Neuronal stem cell (in vitro differentiated cells): ENCODE results near the gene ETS1.

Source experiments
- DNase-seq: peaks from one replicate; pipeline ENCODE4 v3.0.0-alpha.2; 2013; ENCODE audit warnings: low spot score
- H2AFZ ChIP-seq: one replicate; pipeline ENCODE4 v1.6.1; 2013; ENCODE audit warnings: mild to moderate bottlenecking, low read length, inconsistent platforms
- H2AK5ac ChIP-seq: 2 replicates; pipeline ENCODE4 v1.6.1; 2013; ENCODE audit warnings: low read depth, mild to moderate bottlenecking, inconsistent platforms, low read length, moderate library complexity, mixed read lengths
- H2BK120ac ChIP-seq: 2 replicates; pipeline ENCODE4 v1.6.1; 2013; ENCODE audit warnings: low read depth, mild to moderate bottlenecking, inconsistent platforms, low read length, moderate library complexity, mixed read lengths
- H2BK12ac ChIP-seq: one replicate; pipeline ENCODE4 v1.6.1; 2013; ENCODE audit warnings: low read length, inconsistent platforms
- H2BK15ac ChIP-seq: 2 replicates; pipeline ENCODE4 v1.6.1; 2013; ENCODE audit warnings: mild to moderate bottlenecking, low read length, inconsistent platforms, mixed read lengths
- H2BK5ac ChIP-seq: one replicate; pipeline ENCODE4 v1.6.1; 2013; ENCODE audit warnings: inconsistent platforms, mild to moderate bottlenecking, low read length, moderate library complexity
- H3K14ac ChIP-seq: one replicate; pipeline ENCODE4 v1.6.1; 2013; ENCODE audit warnings: low read length, inconsistent platforms
- H3K18ac ChIP-seq: 2 replicates; pipeline ENCODE4 v1.6.1; 2013; ENCODE audit warnings: low read length, inconsistent platforms
- H3K23ac ChIP-seq: 2 replicates; pipeline ENCODE4 v1.6.1; 2013; ENCODE audit warnings: low read depth, mild to moderate bottlenecking, mixed read lengths, low read length, inconsistent platforms; ENCODE audit not compliant: poor library complexity
- H3K27ac ChIP-seq: replicated peaks from 3 replicates; pipeline ENCODE4 v1.5.1; 2013; ENCODE audit warnings: low read length, inconsistent platforms
- H3K27me3 ChIP-seq, 3 experiments: 2 replicates each; pipeline ENCODE4 v1.6.1; 2013; ENCODE audit warnings: low read length in 3 of 3, mild to moderate bottlenecking in 2 of 3, inconsistent platforms in 1 of 3, low read depth in 1 of 3, mixed read lengths in 1 of 3, moderate library complexity in 1 of 3; ENCODE audit not compliant: control insufficient read depth in 3 of 3, insufficient read depth in 3 of 3
- H3K36me3 ChIP-seq, 2 donors: replicated peaks in 1 of 2; 2 replicates each; pipeline ENCODE4 v1.6.1; 2013; ENCODE audit warnings: low read length in 2 of 2; ENCODE audit not compliant: control insufficient read depth in 2 of 2, insufficient read depth in 2 of 2
- H3K4ac ChIP-seq: 2 replicates; pipeline ENCODE4 v1.6.1; 2013; ENCODE audit warnings: inconsistent platforms, mild to moderate bottlenecking, low read length, moderate library complexity
- H3K4me1 ChIP-seq, 2 donors: 1 replicate in 1 of 2; 2 replicates in 1 of 2; pipeline ENCODE4 v1.6.1; 2013; ENCODE audit warnings: low read length in 2 of 2, low read depth in 1 of 2; ENCODE audit not compliant: control insufficient read depth in 2 of 2, insufficient read depth in 1 of 2
- H3K4me2 ChIP-seq: one replicate; pipeline ENCODE4 v1.6.1; 2013; ENCODE audit warnings: mild to moderate bottlenecking, low read length, inconsistent platforms; ENCODE audit not compliant: insufficient read depth, poor library complexity, severe bottlenecking
- H3K4me3 ChIP-seq, 2 donors: 2 replicates each; pipeline ENCODE4 v1.5.1; 2013; ENCODE audit warnings: low read length in 2 of 2, mild to moderate bottlenecking in 2 of 2, inconsistent platforms in 1 of 2, moderate library complexity in 1 of 2
- H3K79me1 ChIP-seq: one replicate; pipeline ENCODE4 v1.6.1; 2013; ENCODE audit warnings: low read depth, mild to moderate bottlenecking, inconsistent platforms, low read length, moderate library complexity
- H3K9ac ChIP-seq: one replicate; pipeline ENCODE4 v1.6.1; 2013; ENCODE audit warnings: mild to moderate bottlenecking, low read depth, low read length, inconsistent platforms; ENCODE audit not compliant: poor library complexity
- H3K9me3 ChIP-seq, 2 donors: replicated peaks in 1 of 2; 2 replicates each; pipeline versions ENCODE3 to v1.6.1; 2013; ENCODE audit warnings: low read length in 2 of 2, mild to moderate bottlenecking in 2 of 2, inconsistent platforms in 1 of 2, low read depth in 1 of 2, mixed read lengths in 1 of 2, moderate library complexity in 1 of 2; ENCODE audit not compliant: control insufficient read depth in 2 of 2, insufficient read depth in 1 of 2
- H4K8ac ChIP-seq: one replicate; pipeline ENCODE4 v1.6.1; 2013; ENCODE audit warnings: low read depth, mild to moderate bottlenecking, inconsistent platforms, low read length, moderate library complexity
- H4K91ac ChIP-seq: one replicate; pipeline ENCODE4 v1.6.1; 2013; ENCODE audit warnings: low read length, low read depth, mild to moderate bottlenecking, inconsistent platforms; ENCODE audit not compliant: poor library complexity
- WGBS, 2 donors: extraction: QIAGEN DNeasy Blood & Tissue Kit; methylation state at CpG; one replicate each; pipeline ENCODE4 v1.1.7; 2013; ENCODE audit warnings: missing lambda C conversion rate in 2 of 2, mixed read lengths in 1 of 2; ENCODE audit not compliant: insufficient read length in 2 of 2, insufficient replicate concordance in 1 of 2; ENCODE audit errors: extremely low coverage in 2 of 2; 5-methylcytosine and 5-hydroxymethylcytosine counted together

Gene ETS1

DNA sequence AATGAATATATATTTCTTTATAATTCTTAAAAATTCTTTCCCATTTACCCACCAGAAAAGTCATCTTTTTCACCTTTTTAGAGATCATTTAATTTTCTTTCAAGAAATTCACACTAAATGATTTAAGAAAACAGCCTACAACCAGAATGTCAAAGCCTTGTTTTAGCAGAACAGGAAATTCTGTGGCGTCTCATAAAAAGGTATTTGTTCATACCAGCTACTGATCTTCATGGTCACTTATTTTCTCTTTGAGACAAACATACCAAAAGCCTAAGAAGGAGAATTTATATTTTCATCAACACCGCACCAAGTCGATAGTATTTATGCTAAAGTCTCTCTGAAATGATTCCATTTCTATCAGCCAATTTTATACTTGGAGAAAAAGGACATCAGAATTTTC, 105.3 kb downstream of the ETS1 start:
- no CpG with 5 or more reads among the region's 3 CpGs for WGBS, 2 donors
- Histone ChIP-seq H3K27ac (no peak overlapping the region), H3K27me3 (no peaks in the 10 kb centered on the region), H3K36me3 (peaks cover 0 to 78% of the 10 kb centered on the region in 2 donors), H2AK5ac (no peak overlapping the region), H3K18ac (no peak overlapping the region), H2BK12ac (no peak overlapping the region), H2BK15ac (no peak overlapping the region), H3K79me1 (no peaks in the 10 kb centered on the region), H3K4ac (no peak overlapping the region), H3K23ac (no peak overlapping the region), H3K4me2 (no peak overlapping the region), H2AFZ (no peak overlapping the region), H3K14ac (no peak overlapping the region), H3K9ac (no peak overlapping the region), H4K8ac (no peak overlapping the region), H2BK120ac (no peak overlapping the region), H3K4me3 (no peak overlapping the region), H3K9me3 (peaks cover 0 to 7% of the 10 kb centered on the region in 2 donors), H3K4me1 (no peaks in the 10 kb centered on the region), H2BK5ac (no peak overlapping the region), H4K91ac (no peak overlapping the region)
- no peak for DNase-seq

DNA sequence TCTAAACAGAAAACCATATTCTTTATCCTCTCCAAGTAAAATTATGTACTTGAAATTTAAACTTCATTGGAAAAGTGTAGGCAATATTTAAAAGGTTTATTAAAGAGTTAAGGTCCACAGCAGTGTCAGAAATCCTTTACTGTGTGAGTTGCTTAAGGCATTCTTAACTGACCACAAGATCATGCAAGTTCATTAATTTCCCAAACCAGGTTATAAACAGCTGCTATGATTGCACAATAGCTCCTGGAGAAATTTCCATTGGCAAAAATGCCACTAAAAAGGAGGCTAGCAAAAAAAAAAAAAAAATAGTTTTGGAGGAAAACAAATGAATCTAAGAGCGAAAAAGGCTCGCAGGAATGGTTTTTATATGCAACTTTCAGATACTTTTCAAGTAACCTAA, 106.2 kb downstream of the ETS1 start:
- Histone ChIP-seq H3K9ac (no peak overlapping the region), H4K91ac (no peak overlapping the region), H3K36me3 (peaks cover 0 to 78% of the 10 kb centered on the region in 2 donors), H3K4me2 (no peak overlapping the region), H3K4me3 (no peak overlapping the region), H3K4ac (no peak overlapping the region), H3K9me3 (peaks cover 0 to 7% of the 10 kb centered on the region in 2 donors), H2AFZ (no peak overlapping the region), H2AK5ac (no peak overlapping the region), H3K14ac (no peak overlapping the region), H3K23ac (no peak overlapping the region), H3K79me1 (no peaks in the 10 kb centered on the region), H3K18ac (no peak overlapping the region), H2BK120ac (no peak overlapping the region), H2BK15ac (no peak overlapping the region), H2BK5ac (no peak overlapping the region), H2BK12ac (no peak overlapping the region), H3K27ac (no peak overlapping the region), H3K4me1 (no peaks in the 10 kb centered on the region), H3K27me3 (no peaks in the 10 kb centered on the region), H4K8ac (no peak overlapping the region)
- no CpG with 5 or more reads among the region's 2 CpGs for WGBS, 2 donors
- DNase-seq = no peak

DNA sequence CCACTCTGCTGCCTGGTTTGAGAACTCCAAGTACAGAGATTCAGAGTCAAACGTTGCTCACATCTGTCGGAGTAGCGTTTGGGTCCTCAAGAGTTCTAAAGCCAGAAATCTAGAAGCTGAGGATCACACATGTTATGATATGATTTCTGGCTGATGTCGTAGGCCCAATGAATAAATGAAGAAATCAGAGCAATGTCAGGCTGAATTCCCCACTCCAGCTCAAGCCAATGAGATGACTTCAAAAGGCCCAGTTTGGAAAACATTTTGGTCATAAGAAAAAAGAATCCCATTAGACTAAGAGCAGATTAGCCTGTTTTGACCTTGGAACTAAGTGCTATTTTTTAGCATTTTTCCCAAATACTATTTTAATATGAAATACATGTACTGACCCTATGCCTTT, 106.7 kb downstream of the ETS1 start:
- H3K27ac ChIP-seq = no peak overlapping the region
- WGBS, 2 donors = no CpG with 5 or more reads among the region's 4 CpGs
- no peak overlapping the region for H3K4ac ChIP-seq
- peaks cover 0 to 77% of the 10 kb centered on the region in 2 donors for H3K36me3 ChIP-seq
- no peak overlapping the region for H3K9ac ChIP-seq
- no peak overlapping the region for H4K8ac ChIP-seq
- H3K18ac ChIP-seq = no peak overlapping the region
- no peak overlapping the region for H3K4me2 ChIP-seq
- no peak overlapping the region for H2BK15ac ChIP-seq
- no peaks in the 10 kb centered on the region for H3K79me1 ChIP-seq
- no peak overlapping the region for H3K14ac ChIP-seq
- no peak overlapping the region for H3K23ac ChIP-seq
- no peak for DNase-seq
- H2BK12ac ChIP-seq = no peak overlapping the region
- no peak overlapping the region for H2BK5ac ChIP-seq
- no peak overlapping the region for H2BK120ac ChIP-seq
- H3K4me3 ChIP-seq = no peak overlapping the region
- H4K91ac ChIP-seq = no peak overlapping the region
- H3K4me1 ChIP-seq = no peaks in the 10 kb centered on the region
- H2AFZ ChIP-seq = no peak overlapping the region
- peaks cover 0 to 7% of the 10 kb centered on the region in 2 donors for H3K9me3 ChIP-seq
- no peak overlapping the region for H2AK5ac ChIP-seq
- no peaks in the 10 kb centered on the region for H3K27me3 ChIP-seq

DNA sequence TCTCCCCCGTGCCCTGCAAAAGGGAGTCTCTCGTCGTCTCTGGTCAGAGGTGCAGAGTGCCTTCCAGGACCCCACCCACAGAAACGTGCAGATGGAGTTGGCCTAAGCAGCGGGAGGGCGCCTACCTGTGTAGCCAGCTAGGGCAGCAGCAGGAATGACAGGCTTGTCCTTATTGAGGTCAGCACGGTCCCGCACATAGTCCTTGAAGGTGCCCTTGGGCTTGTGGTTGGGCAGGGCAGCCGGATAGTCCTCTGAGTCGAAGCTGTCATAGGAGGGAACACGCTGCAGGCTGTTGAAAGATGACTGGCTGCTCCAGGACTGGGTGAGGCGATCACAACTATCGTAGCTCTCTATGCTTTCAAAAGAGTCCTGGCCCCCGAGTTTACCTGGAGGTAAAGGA, 107.3 kb downstream of the ETS1 start:
- no peak overlapping the region for H3K4me3 ChIP-seq
- H3K18ac ChIP-seq = peak overlapping the region; percentile 57
- no peak overlapping the region for H3K4ac ChIP-seq
- no peak overlapping the region for H2AFZ ChIP-seq
- H2AK5ac ChIP-seq = no peak overlapping the region
- no peak overlapping the region for H2BK120ac ChIP-seq
- no peak overlapping the region for H2BK15ac ChIP-seq
- H3K14ac ChIP-seq = no peak overlapping the region
- H3K27me3 ChIP-seq = no peaks in the 10 kb centered on the region
- H3K79me1 ChIP-seq = no peaks in the 10 kb centered on the region
- H3K36me3 ChIP-seq = peaks cover 0 to 71% of the 10 kb centered on the region in 2 donors
- no peak overlapping the region for H2BK5ac ChIP-seq
- no CpG with 5 or more reads among the region's 14 CpGs for WGBS, 2 donors
- H3K27ac ChIP-seq = no peak overlapping the region
- DNase-seq = no peak
- no peak overlapping the region for H3K23ac ChIP-seq
- H4K91ac ChIP-seq = no peak overlapping the region
- no peak overlapping the region for H3K9ac ChIP-seq
- H3K4me2 ChIP-seq = no peak overlapping the region
- H2BK12ac ChIP-seq = no peak overlapping the region
- H3K4me1 ChIP-seq = no peaks in the 10 kb centered on the region
- no peak overlapping the region for H4K8ac ChIP-seq
- H3K9me3 ChIP-seq = peaks cover 0 to 7% of the 10 kb centered on the region in 2 donors
